A172 (cell line): ENCODE data around the gene SUPT4H1. TPM values are rescaled to one million over a fixed set of nuclear protein-coding genes. Genes with fewer than 3 reads are reported as not detected.
A peak's percentile ranks its signal among the peaks of the same experiment; 100 is the strongest.

ENCODE experiments used
- DNase-seq: peaks from one replicate; pipeline ENCODE4 v3.0.0-alpha.2; 2015; ENCODE audit warnings: low spot score
- total RNA-seq: library from RNA; depleted of rRNA; stranded (reverse); fragments of >200 nt; shearing (Covaris generic); gene quantifications from 2 replicates; pipeline ENCODE4 v1.2.3, GENCODE V29; 2014

SUPT4H1 gene
- total RNA-seq, 1 experiment from 2014 or later: 161 TPM

GRCh38 chr17:58319173-58320162 lies 32.5 kb downstream of the SUPT4H1 start:
- no peak for DNase-seq

GRCh38 chr17:58318627-58319172 lies 33.3 kb downstream of the SUPT4H1 start:
- no peak for DNase-seq

GRCh38 chr17:58318065-58318481 lies 33.9 kb downstream of the SUPT4H1 start:
- no peak for DNase-seq

- DNase-seq: peak; percentile 82
These were observed 34.5 kb downstream of the SUPT4H1 start for GRCh38 chr17:58317421-58318064.

GRCh38 chr17:58316260-58316960 lies 35.6 kb downstream of the SUPT4H1 start:
- no peak for DNase-seq

GRCh38 chr17:58315750-58316149 lies 36.3 kb downstream of the SUPT4H1 start:
- no peak for DNase-seq

GRCh38 chr17:58315281-58315711 lies 36.7 kb downstream of the SUPT4H1 start:
- DNase-seq: no peak

GRCh38 chr17:58314706-58315015 lies 37.3 kb downstream of the SUPT4H1 start:
- DNase-seq: no peak

GRCh38 chr17:58313815-58314705 lies 37.9 kb downstream of the SUPT4H1 start:
- no peak for DNase-seq

GRCh38 chr17:58312829-58313228 lies 39.2 kb downstream of the SUPT4H1 start:
- no peak for DNase-seq

GRCh38 chr17:58312021-58312630 lies 39.9 kb downstream of the SUPT4H1 start:
- DNase-seq: no peak

GRCh38 chr17:58311429-58311894 lies 40.5 kb downstream of the SUPT4H1 start:
- DNase-seq: no peak

GRCh38 chr17:58310511-58311428 lies 41.2 kb downstream of the SUPT4H1 start:
- no peak for DNase-seq

GRCh38 chr17:58309918-58310259 lies 42.1 kb downstream of the SUPT4H1 start:
- no peak for DNase-seq

GRCh38 chr17:58308985-58309917 lies 42.8 kb downstream of the SUPT4H1 start:
- no peak for DNase-seq

GRCh38 chr17:58308173-58308984 lies 43.6 kb downstream of the SUPT4H1 start:
- DNase-seq: no peak

GRCh38 chr17:58307468-58308172 lies 44.4 kb downstream of the SUPT4H1 start:
- no peak for DNase-seq
